Measurements from ENCODE around the gene RAX.

RAX gene

GRCh38 chr18:59272891-59273758, at the start of gene RAX:
RAX (minus strand) TSS chr18:59273454; CDS start chr18:59273206, 248 bp downstream.
- DNase-seq (ENCODE audit: low read depth in 2 of 2) = no peak

DNA sequence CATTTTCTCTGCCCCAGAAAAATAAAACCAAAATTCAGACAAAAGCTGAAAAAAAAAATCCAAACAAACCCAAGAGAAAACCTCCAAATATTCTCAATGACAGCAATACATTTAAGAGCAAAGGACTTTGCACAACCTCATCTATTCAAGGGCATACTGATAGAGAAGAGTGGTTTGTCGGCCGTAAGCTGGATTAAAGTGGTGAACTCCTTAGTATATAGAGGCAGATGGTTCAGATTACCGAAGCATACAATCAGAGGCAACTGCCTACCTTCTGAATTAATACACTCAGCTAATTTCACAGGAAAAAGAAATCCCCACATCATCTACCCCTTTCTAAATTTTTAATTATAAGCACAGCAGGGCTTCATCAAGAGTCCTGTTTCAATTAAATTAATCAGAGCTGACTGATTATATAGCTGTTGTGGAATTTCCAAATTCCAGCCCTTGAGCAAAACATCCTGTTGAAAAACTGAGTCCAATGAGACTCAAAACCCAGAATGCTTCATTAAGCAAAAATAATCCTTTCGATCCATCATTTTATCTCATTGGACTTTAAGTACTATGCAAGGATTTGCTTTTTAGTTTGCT, 45.3 kb upstream of the RAX start, which contains the start of gene CPLX4:
CPLX4 (minus strand) TSS at position 190 of the 591 bp plus-strand sequence; CDS start at position 3, 187 bp downstream.
- DNase-seq (ENCODE audit: low read depth in 2 of 2) = no peak

- DNase-seq (ENCODE audit: low read depth in 2 of 2) = no peak
Measured at GRCh38 chr18:59311631-59312030, 38.4 kb upstream of the RAX start.

DNA sequence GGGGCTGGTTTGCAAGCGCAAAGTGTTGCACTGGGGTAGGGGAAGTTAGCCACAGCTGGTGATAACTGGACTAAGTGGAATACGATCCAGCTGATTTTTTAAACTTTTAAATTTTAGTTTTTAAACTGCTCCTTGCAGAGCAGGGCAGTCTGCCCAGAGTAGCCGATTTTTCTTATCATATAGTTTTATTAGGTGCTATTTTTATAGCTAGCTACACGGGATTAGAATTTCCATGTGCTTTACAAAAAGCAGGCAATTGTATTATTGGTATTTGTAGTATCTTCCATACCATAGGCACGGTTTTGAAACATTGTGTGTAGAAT, 35.6 kb upstream of the RAX start:
- no peak for DNase-seq (ENCODE audit: low read depth in 2 of 2)

GRCh38 chr18:59308248-59308937, 35.1 kb upstream of the RAX start:
- peak; percentile 14 to 56 for DNase-seq (ENCODE audit: low read depth in 2 of 2)

DNA sequence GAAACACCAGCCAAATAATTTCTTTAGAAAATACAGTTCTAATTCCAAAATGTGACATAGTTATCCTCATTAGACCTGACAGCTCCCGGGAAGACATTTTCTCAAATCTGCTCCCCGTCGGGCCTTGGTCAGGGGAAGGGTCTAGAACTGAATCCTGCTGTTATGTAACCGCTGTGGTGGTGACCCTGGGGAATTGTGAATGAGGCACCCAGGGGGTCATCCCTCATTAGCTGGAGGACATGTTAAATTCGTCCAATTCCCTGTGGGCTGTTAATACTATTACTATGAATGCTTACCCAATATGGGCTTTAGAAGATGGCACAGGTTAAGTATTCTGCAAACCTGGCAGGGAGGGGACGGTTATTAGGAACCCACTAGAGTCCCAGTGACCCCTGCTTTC, 33.4 kb upstream of the RAX start:
- DNase-seq (ENCODE audit: low read depth in 2 of 2) = no peak

GRCh38 chr18:59305295-59305694, 32.0 kb upstream of the RAX start:
- DNase-seq (ENCODE audit: low read depth in 2 of 2) = no peak

DNA sequence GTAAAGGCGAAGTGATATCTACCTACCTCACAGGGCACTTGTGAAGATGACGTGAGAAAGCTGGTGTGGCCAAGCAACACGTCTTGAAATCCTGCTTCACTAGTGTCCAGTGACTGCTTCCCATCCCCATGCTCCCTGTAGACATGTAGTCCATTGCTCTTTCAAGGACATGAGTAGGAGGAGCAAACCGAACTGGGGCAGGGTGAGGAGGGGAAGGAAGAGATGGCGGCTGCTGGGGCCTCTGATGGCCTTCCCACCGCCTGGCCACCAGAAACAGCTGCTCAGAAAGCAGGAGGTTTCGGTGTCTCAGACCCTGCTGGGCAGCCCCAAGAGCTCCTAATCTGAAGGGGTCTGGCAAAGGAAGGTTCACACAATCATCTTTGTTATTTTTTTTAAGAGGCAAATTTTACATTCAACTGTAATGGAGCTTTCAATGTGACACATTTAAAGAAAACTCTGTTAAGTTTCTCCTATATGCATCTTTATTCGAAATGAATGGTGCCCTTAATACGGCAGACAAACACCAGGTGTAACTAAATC, 30.5 kb upstream of the RAX start:
- no peak for DNase-seq (ENCODE audit: low read depth in 2 of 2)

DNA sequence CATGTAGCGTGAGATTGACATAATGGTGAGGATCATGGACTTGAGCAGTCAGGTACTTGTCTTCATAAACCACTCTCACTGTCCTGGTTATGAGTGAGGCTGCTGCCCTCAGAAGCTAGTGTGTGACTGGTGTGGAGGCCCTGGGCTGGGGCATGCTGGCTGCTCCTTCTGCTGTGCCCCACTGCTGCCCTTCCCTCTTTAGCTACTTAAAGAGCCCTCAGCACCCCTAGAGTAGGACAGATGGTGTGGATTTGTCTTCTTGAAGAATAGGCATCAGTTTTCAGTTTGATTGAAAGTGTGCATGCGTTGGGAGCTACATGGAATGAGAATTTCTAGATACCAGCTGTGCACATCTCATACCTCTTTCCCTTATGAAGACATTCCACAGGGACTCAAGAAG, 29.8 kb upstream of the RAX start:
- no peak for DNase-seq (ENCODE audit: low read depth in 2 of 2)

DNA sequence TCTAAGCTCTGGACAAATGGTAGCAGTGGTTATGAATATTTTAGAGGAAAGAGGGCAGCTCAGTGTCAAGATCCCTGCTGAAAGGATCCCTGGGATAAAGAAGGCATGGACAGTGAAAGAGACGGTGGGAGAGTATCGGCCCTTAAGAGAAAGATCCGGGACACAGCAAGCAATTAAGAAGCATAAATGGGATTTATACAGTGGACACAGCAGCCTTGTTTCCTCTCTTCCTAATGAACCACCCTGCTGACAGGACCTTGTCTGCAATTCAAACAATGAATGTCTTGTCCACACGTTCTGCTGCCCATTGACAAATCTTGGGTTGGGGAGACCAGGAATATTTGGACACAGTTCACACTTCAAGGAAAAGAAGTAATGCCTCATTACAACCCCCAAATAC, 28.7 kb upstream of the RAX start:
- no peak for DNase-seq (ENCODE audit: low read depth in 2 of 2)

DNA sequence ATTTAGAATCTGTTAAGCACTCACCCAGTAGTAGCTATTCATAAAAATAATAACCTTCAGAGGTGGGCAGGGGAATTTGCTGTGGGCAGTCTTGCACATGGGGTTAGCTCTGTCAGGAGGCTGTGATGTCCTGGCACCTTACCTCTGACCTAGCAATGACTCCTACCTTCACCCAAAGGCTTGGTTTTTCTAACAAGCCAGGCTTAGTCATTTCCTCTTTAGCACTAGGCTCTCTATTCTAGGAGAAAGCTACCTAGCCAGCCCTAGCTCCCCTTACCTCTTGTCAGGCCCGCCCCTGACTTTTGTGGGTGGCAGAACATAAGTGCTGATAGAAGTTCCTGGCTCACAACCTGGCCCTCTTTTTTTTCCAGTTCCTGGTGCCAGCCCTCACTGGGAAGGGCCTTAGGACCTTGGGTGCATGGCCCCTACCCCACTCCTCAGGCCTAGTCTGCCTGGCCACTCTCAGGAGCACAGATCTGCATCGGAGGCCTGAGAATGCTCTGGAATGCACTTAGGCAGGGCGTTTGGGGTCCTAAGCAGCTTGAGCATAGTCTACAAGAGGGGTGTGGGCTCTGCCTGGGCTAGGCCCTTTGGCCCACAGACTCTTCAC, 27.5 kb upstream of the RAX start:
- no peak for DNase-seq (ENCODE audit: low read depth in 2 of 2)

- no peak for DNase-seq (ENCODE audit: low read depth in 2 of 2)
Measured at GRCh38 chr18:59298871-59299270, 25.6 kb upstream of the RAX start.

DNA sequence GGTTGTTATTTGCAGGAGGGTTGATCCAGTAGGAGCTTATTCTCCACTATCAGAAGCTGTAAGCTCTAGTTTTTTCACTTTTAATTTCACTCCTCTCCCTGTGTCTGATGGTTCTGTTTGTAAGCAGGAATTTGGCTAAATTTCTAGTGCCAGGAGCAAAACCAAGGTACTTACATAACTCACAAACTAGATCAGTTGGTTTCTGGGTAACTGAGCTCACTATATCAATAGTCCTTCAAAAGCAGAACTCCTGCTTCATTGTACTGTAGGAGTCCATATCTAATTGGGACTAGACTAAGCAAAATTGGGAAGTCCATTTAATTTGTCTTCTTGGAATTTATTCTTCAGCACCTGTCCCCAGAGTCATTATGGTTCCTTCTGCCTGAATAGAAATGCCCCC, 20.1 kb upstream of the RAX start:
- DNase-seq (ENCODE audit: low read depth in 2 of 2) = no peak

GRCh38 chr18:59286341-59286740, 13.1 kb upstream of the RAX start:
- DNase-seq (ENCODE audit: low read depth in 2 of 2) = no peak

GRCh38 chr18:59282341-59282740, 9.1 kb upstream of the RAX start:
- DNase-seq (ENCODE audit: low read depth in 2 of 2) = no peak

DNA sequence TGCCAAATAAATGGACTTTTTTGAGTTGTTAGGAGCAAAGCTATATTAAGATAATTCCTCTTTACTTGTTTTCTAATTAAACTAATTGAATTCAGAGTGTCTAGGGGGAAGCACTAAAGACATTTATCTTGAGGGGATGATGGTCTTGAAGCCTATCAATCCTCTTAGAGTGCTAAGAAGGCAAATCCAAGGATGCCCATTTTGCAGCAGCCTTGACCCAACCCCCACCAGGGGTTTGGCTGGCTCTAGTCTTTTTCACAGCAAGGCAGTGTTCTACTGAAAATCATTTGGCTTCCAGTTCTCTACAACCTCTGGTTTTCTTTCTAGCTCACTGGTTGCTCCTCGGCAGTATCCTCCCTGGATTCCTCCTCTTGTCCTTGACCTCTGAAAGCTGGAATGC, 6.5 kb upstream of the RAX start:
- no peak for DNase-seq (ENCODE audit: low read depth in 2 of 2)

- DNase-seq (ENCODE audit: low read depth in 2 of 2) = no peak
Measured at GRCh38 chr18:59279193-59279592, 5.9 kb upstream of the RAX start.

DNA sequence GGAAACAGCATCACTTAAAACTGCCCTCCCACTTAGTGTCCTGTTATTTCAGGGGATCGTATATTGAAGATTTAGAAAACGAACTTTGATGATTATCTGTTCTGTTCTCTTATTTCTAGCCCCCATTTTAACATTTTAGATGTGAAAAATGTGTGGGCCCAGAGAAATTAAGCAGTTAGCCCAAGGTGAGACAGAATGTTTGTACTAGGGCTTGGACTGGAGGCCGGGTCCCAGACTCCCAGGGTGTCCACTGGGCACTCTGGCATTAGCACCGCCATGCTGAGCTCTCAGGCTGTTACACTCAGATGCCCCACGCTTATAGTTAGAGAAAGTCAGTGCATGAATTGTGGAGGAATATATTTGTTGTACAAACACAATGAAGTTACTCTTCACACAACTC, 5.5 kb upstream of the RAX start:
- no peak for DNase-seq (ENCODE audit: low read depth in 2 of 2)

DNA sequence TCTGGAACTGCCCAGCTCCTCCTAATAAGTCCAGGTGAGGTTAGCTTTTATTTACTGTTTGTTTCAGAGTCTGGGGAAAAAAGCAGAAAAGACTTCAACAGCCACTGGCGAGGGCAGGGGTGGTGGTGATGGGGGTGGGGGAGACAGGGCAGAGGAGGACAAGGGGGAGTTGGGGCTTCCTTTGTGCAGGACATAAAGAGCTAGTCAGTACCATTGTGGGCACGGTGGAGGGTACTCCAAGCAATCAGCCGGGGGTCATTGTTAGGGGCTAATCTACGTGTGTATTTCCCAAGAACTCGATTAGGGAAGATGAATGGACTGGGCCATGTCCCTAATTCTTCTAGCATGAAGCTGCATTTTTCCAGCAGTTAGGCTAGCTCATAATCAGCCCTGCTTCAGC, 2.8 kb upstream of the RAX start:
- no peak for DNase-seq (ENCODE audit: low read depth in 2 of 2)

DNA sequence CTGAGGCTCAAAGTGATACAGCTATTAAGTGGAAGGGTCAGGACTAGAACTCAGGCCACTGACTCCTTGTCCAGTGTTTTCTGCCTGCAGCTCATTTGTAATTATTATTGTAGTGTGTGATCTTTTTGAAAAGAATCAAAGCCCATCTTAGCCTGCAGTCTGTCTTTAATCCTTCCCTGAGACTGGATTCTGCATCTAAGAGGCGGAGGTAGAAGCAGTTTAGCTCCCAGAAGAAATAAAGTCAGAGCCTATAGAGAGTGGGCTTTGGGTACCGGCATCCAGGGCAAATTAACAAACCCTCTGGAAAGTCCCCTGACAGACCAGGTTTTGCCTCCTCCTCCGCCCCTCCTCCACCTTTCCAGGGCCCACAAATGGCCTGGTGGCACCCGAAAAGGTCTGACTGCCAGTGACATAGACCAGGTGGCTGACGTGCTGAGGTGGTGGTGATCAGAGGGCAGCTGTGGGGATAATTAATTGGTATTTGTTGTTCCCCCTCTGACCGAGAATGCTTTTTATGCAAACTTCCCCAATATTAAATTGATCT, 2.2 kb upstream of the RAX start:
- no peak for DNase-seq (ENCODE audit: low read depth in 2 of 2)

DNA sequence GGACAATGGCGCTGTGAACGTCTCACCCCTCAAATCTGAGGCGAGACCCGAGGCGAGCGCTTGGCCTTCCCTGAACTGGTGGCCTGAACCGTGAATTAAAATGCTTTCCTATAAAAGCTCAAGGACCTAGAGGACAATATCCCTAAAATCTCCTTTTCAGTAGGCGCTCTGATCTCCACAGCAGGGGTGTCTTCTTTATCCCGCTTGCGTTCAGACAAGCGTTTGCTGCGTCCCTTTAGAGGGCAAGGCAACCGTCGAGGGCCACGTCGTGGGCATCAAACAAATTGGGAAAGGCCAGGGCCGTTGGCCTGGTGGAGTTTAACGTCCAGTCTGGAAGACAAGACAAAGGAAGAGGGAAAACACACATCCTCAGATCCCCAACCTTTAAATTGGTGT, 1.3 kb upstream of the RAX start:
- no peak for DNase-seq (ENCODE audit: low read depth in 2 of 2)

Measured in stimulated activated CD4-positive, alpha-beta T cell treated with anti-CD3 and anti-CD28 coated beads, Interleukin-1b, Interleukin-23, amount 100 ng/mL, for 1 hour (primary cell).